ENCODE data around the gene KAT2B.

DNA sequence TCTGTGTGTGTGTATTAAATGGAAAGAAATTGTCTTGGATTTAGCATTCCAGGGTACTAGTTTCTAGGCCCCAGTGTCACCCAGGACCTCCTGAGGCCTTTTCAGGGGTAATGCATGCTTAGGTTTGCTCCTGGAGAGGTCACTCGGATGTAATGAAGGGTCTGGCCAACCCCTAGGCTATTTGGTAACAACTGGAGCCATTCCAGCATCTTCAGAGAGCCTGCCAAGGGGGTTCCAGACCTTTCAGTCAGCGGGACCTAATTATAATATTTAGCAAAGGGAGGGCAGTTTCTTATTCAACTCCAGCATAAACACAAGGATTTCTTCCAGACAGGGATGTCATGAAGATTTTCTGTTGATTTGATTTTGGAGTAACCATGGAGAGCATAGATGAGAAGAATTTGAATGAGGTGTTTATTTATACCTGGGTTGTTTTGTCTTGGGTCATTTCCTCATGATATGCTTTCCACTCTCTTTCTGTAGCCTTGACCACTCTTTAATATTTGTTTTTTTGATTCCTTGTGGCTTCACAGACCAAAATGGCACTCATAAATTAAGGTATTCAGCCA lies 17.4 kb downstream of the KAT2B start:
- TF ChIP-seq EZH2 (IDR thresholded peaks at IDR 0.05; ENCODE audit: low read depth) = no peak
- TF ChIP-seq, protein P1, sequence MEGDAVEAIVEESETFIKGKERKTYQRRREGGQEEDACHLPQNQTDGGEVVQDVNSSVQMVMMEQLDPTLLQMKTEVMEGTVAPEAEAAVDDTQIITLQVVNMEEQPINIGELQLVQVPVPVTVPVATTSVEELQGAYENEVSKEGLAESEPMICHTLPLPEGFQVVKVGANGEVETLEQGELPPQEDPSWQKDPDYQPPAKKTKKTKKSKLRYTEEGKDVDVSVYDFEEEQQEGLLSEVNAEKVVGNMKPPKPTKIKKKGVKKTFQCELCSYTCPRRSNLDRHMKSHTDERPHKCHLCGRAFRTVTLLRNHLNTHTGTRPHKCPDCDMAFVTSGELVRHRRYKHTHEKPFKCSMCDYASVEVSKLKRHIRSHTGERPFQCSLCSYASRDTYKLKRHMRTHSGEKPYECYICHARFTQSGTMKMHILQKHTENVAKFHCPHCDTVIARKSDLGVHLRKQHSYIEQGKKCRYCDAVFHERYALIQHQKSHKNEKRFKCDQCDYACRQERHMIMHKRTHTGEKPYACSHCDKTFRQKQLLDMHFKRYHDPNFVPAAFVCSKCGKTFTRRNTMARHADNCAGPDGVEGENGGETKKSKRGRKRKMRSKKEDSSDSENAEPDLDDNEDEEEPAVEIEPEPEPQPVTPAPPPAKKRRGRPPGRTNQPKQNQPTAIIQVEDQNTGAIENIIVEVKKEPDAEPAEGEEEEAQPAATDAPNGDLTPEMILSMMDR (conservative IDR thresholded peaks at IDR 0.05) = no peak

All from PC-9 (cell line).